Epithelial cell of esophagus (primary cell): ENCODE results near the gene CDH13.

ENCODE experiments used
- DNase-seq: peaks from one replicate; pipeline ENCODE4 v3.0.0; 2010; ENCODE audit warnings: low read depth
- H3K4me3 ChIP-seq: 2 replicates; pipeline ENCODE4 v1.5.1; 2011; ENCODE audit warnings: mild to moderate bottlenecking, low read length, control low read depth
- CTCF ChIP-seq: IDR thresholded peaks from 2 replicates; pipeline ENCODE4 v1.5.1; 2011; ENCODE audit warnings: low read depth, mild to moderate bottlenecking, low read length, control low read depth, inconsistent platforms; ENCODE audit not compliant: insufficient read depth; ENCODE audit errors: missing control alignments

The CDH13 gene

GRCh38 chr16:83587201-83587600 lies 960.4 kb downstream of the CDH13 start:
- no peak overlapping the region for H3K4me3 ChIP-seq
- no peak for TF ChIP-seq CTCF
- no peak for DNase-seq

DNA sequence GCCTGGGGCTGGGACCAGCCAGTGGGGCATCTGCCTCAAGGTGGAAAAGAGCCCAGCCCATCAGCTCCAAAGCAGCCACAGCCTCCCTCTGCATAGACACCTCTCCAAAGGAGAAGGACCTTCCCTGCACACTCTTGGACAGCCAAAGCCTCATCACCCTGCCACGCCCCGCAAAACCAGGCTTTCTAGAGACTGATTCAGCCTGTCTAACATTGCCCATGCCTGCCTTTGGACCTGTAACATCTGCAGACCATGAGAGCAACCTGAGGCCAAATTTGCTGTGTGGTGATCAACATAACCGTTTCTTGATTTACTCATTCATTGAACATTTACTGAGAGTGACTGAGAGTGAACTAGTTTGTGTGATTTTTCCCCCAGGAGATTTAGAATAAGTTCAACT lies 961.3 kb downstream of the CDH13 start:
- H3K4me3 ChIP-seq: no peak overlapping the region
- peak; percentile 70 for DNase-seq
- TF ChIP-seq CTCF: no peak

- DNase-seq: no peak
- no peak for TF ChIP-seq CTCF
- H3K4me3 ChIP-seq: no peak overlapping the region
Observed at GRCh38 chr16:83589576-83589975, 962.8 kb downstream of the CDH13 start.

- TF ChIP-seq CTCF: no peak
- no peak for DNase-seq
- no peak overlapping the region for H3K4me3 ChIP-seq
Observed at GRCh38 chr16:83592778-83593177, 966.0 kb downstream of the CDH13 start.

DNA sequence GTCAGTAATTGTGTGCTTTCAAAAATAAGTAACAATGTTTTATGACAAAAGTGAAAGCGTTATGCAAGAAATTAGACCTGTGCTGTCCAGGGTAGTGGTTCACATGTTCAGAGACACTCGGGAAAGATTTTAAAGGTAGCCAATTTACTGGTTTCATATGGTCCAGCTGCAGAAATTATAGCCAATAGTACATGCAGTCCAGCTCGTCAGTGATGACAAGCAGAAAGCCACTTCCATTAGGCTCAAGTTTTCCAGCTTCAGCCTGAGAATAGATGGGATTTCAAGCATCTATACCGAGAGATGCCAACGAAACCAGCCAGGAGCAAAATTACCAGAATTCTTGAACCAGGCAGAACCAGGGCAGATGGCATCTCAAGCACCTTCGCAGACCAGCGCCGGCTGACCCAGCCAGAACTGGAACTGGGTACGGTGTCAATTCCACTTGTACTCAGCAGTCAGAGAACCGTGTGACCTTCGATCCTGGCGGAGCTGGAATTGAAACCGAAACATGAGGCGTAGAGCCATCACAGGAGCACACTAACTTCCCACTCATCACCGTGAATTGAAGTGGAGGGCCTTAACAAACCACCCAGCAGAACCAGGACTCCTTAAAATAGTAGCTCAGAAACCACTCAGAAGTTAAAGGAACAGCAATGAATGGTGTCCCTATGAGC lies 973.2 kb downstream of the CDH13 start:
- no peak for DNase-seq
- no peak for TF ChIP-seq CTCF

DNA sequence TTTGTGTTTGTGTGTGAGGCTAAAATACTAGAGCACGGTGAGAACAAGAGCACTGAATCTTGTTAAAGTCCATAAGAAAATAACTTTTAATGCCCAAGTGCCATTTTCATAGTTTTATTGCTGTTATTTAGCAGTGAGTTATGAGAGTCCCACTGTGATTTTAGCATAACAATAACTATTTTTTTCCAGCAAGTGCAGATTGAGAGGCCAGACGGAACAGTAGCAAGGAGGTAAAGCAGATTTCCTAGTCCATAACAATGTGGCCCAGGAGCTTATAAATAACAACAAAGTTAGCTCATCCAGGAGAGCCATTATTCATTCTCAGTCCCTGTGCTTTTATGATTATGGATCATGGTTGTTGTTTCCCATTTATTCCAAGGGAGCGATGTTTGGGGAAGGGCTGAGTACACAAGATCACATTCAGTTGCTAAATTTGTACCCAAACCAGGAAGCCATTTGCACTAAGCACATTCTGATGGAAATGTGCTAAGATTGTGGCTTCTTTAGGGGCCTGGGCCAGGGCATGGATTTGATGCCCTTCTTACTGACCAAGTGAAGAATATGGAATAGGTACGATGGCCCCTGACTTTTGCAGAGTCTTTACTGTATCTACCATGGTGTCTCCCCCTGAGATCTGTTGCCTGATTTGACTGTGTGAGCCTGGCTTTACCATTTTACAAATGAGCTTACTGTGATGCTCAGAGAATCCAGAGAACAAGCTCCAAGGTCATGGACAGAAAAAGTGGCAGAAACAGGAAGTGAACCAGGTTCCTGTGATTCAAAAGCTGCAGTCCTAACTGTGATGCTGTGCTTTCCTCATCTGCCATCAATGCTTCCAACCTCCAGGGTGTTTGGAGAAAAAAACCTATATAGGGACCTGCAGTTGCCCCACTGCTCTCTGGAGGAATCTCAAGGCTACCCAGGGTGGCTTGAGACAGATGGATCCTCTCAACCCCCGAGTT lies 976.3 kb downstream of the CDH13 start:
- TF ChIP-seq CTCF: no peak
- H3K4me3 ChIP-seq: no peak overlapping the region
- no peak for DNase-seq

More for the DNA sequence above, 973.2 kb downstream of the CDH13 start:
- H3K4me3 ChIP-seq: no peak overlapping the region
